HG03175 (cell line): ENCODE data around the gene NUDT4.

Experiments used
- ATAC-seq: cut with Tn5 transposase; IDR thresholded peaks from one replicate; pipeline ENCODE4 v1.9.1; 2021; ENCODE audit warnings: mild to moderate bottlenecking, moderate library complexity; ENCODE audit not compliant: unreplicated experiment

Gene NUDT4

GRCh38 chr12:93377252-93378195, at the start of gene NUDT4:
NUDT4 (plus strand) TSS chr12:93377925; CDS start chr12:93378323, 398 bp downstream.
- ATAC-seq: peak; percentile 77

GRCh38 chr12:93333054-93333453, 44.7 kb upstream of the NUDT4 start:
- ATAC-seq: no peak

GRCh38 chr12:93333828-93334227, 43.9 kb upstream of the NUDT4 start:
- ATAC-seq: no peak

GRCh38 chr12:93335603-93336162, 42.0 kb upstream of the NUDT4 start:
- ATAC-seq: no peak

- ATAC-seq: no peak
Observed at GRCh38 chr12:93336291-93336741, 41.4 kb upstream of the NUDT4 start.

- no peak for ATAC-seq
Observed at GRCh38 chr12:93338598-93338997, 39.1 kb upstream of the NUDT4 start.

- no peak for ATAC-seq
Observed at GRCh38 chr12:93339695-93340094, 38.0 kb upstream of the NUDT4 start.

- no peak for ATAC-seq
Observed at GRCh38 chr12:93341409-93342049, 36.2 kb upstream of the NUDT4 start.

GRCh38 chr12:93347054-93347785, 30.5 kb upstream of the NUDT4 start:
- no peak for ATAC-seq

- no peak for ATAC-seq
Observed at GRCh38 chr12:93348575-93349435, 28.9 kb upstream of the NUDT4 start.

- ATAC-seq: no peak
Observed at GRCh38 chr12:93351726-93352125, 26.0 kb upstream of the NUDT4 start.

GRCh38 chr12:93352321-93352720, 25.4 kb upstream of the NUDT4 start:
- ATAC-seq: no peak

- ATAC-seq: no peak
Observed at GRCh38 chr12:93356214-93356613, 21.5 kb upstream of the NUDT4 start.

GRCh38 chr12:93358058-93358457, 19.7 kb upstream of the NUDT4 start:
- peak; percentile 72 for ATAC-seq

GRCh38 chr12:93358821-93359220, 18.9 kb upstream of the NUDT4 start:
- ATAC-seq: no peak

GRCh38 chr12:93360688-93361087, 17.0 kb upstream of the NUDT4 start:
- ATAC-seq: no peak

GRCh38 chr12:93361151-93361919, 16.4 kb upstream of the NUDT4 start:
- no peak for ATAC-seq

GRCh38 chr12:93363841-93364297, 13.9 kb upstream of the NUDT4 start:
- ATAC-seq: peak; percentile 61
